ENCODE data around the gene FDXACB1. TPM values are rescaled to one million over a fixed set of nuclear protein-coding genes. Genes with fewer than 3 reads are reported as not detected.

Gene FDXACB1
- total and polyA plus RNA-seq, 9 of the 15 experiments (the other 6 are each of a cell fraction or from before 2014, with no cell fraction given) = 3.2 to 7.5 (median 5.3) TPM

- TF ChIP-seq FOXP4 (CRISPR knock-in tag; IDR thresholded peaks at IDR 0.05; ENCODE audit: borderline replicate concordance) (0 out of 2 replicates have a peak, but pooled peaks have one; percentile 24), GATA2 (CRISPR knock-in tag; IDR thresholded peaks at IDR 0.05) (peak; percentile 40; the same call in 1 of the 2 replicates), CTBP1 (IDR thresholded peaks at IDR 0.05; ENCODE audit: borderline replicate concordance) (peak; percentile 76), NKRF (IDR thresholded peaks at IDR 0.05; ENCODE audit: borderline replicate concordance) (peak; percentile 26; the same call in 1 of the 2 replicates), CREM (IDR thresholded peaks at IDR 0.05; ENCODE audit: low read depth) (0 out of 2 replicates have a peak, but pooled peaks have one; percentile 26), PML (IDR thresholded peaks at IDR 0.05; ENCODE audit: low read length) (peak; percentile 74), ARNT (IDR thresholded peaks at IDR 0.05) (peak in 1 of 2 experiments; percentile 41; a peak in 1 of 4 replicates), TAL1 (IDR thresholded peaks at IDR 0.05) (peak; percentile 90), ETS1 (conservative IDR thresholded peaks at IDR 0.05; ENCODE audit: control insufficient read depth, low read depth, low read length) (no peak), ZMIZ1 (IDR thresholded peaks at IDR 0.05; ENCODE audit: low read depth in 2 of 2, low read length in 2 of 2) (peak in 1 of 2 experiments; percentile 56; a peak in 1 of 4 replicates), ZNF609 (CRISPR knock-in tag; IDR thresholded peaks at IDR 0.05; ENCODE audit: borderline replicate concordance) (0 out of 2 replicates have a peak, but pooled peaks have one; percentile 47)
Measured at GRCh38 chr11:111910676-111911562, 32.0 kb upstream of the FDXACB1 start (continued).

Measured in K562 (cell line).